8988T (cell line): Measurements from ENCODE around the gene HMGB2.

ENCODE experiments used
- DNase-seq: peaks from one replicate; pipeline ENCODE4 v3.0.0; 2011

The HMGB2 gene

GRCh38 chr4:173284463-173284862 is 49.7 kb downstream of the HMGB2 start:
- DNase-seq = no peak

GRCh38 chr4:173282626-173283025 is 51.5 kb downstream of the HMGB2 start:
- no peak for DNase-seq

GRCh38 chr4:173282256-173282562 is 51.9 kb downstream of the HMGB2 start:
- no peak for DNase-seq

GRCh38 chr4:173281406-173282255 is 52.5 kb downstream of the HMGB2 start:
- no peak for DNase-seq
